ENCODE measurements around the gene FHL1.

The FHL1 gene

DNA sequence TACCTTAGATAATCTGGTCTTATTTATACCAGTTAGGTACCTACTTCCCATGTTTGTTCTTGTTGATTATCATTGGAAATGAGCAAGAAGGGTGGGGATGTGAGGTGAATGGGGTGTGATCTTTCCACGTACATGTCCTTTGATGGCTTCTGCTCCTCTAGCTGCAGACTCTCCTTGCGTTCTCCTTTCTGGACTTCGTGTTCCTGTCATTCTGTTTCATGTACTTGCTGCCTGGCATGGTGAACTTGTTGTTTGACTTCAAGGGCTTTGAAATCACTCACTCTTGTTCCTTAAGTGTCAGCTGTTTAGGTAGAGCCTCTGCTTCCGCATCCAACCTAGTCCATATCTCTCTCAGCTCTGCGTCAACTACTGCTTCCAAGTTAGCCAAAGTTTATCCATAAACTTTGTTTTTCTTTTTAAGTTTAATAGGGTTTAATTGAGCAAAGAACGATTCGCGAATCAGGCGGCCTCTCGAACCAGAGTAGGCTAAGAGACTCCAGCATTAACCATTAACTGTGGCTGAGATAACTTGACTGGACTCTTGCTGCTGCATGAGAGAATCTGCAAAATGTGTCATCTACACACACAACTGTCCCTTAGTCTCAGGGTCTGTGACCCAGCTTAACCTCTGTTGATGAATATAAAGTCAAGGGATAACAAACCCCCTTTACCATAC, 42.8 kb downstream of the FHL1 start:
- no peak for DNase-seq

DNA sequence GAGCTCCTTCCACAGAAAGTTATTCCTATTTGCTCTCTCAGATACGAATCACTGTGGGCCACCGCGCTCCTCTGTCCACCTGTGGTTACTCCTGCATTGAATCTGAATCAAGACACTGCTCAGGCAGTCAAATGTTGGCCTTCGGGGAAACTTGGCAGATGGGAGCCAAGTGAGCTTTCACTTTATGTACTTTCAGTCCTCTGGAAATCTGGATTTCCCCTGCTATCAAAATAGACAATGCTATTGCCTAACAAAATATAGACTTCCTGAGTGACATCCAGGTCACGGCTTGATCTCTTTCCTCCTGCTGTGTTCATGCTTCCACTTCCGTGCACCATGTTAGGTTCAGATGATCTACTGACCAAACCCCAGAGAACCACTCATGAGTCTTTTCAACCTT, 43.8 kb downstream of the FHL1 start:
- DNase-seq = no peak

- no peak for DNase-seq
Measured at GRCh38 chrX:136192135-136192534, 44.8 kb downstream of the FHL1 start.

GRCh38 chrX:136192839-136193414, 45.6 kb downstream of the FHL1 start:
- no peak for DNase-seq

GRCh38 chrX:136193771-136194170, 46.4 kb downstream of the FHL1 start:
- no peak for DNase-seq

DNA sequence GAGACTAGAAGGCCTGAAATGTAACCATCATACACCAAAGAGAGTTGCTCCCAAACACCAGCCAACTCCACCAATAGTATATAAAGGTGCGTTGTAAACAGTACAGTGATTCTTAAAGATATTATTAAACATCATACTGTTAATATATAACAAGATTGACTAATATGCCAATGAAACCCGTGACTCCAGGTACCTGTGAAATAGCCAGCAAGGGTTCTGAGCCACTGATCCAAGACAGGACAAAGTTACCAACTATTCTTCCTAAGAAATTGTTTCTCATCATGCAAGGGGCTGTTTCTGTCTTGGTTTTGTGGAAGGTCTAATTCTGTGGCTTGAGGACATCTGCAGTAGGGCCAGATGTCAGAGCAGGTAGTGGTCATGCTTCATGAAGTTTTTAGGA, 47.2 kb downstream of the FHL1 start:
- DNase-seq = no peak

DNA sequence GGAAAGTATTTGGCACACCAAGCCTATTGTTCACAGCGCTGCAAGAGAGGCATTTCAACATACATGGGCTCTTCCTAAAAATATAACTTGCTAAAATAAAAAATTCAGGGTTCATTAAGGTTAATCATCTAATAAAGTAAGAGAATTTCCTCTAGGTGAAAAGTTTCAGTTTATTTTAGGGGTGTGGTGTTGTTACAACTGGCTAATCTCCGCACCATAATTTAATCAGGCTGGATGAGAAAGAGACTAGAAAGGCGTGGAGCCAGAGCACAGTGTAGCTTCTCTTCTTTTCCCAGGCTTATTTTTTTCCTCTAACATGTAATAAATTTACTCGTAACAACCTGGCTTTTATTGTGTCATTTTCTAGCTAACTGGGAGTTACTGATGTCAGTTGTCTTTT, 47.9 kb downstream of the FHL1 start:
- no peak for DNase-seq

DNA sequence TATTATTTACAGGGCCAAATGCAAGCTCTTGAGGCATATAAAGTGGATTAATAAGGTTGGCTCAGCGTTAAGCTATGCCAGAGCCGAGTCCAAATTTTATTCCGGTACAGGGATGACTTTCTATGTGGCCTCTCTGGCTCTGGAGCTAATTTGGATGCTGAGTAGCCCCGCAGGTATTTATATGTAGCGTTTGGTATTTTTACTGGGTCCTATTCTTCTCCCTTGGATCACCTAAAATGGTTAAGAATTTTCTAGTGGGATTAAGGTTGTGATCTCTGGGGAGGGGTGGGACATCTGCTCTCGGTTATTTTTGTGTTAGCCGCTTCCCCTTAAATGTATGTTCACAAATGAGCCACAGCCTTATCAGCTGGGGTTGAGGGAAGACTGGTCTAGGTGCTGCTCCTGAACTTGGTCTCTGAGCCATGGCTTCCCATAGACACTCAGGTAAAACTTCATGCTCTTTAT, 49.4 kb downstream of the FHL1 start:
- no peak for DNase-seq

GRCh38 chrX:136198010-136198409, 50.7 kb downstream of the FHL1 start:
- no peak for DNase-seq

DNA sequence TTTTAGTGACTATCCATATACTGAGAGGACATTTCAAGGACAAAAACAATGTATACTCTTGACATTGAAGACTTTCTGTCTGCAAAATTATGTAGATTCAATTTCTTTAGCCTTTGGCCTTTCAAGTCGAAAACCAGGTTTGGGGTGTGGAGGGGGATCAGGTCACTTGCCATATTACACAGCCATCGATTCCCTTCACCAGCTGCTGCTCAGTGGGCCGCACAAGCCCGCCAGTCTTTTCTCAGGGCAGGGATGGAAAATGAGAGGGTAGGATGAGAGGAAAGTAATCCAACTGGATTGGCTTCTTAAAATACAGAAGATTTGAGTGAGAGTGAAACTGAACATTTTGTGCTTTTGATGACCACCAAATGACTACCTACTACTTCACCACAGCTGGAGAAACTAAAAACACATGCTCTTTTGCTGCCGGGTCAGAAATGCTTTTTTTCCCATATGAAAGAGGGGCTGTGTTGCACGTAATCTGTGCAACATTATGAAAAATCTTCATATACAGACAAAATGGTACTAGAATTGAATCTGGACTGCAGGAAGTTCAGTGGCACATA, 51.4 kb downstream of the FHL1 start:
- DNase-seq = no peak

DNA sequence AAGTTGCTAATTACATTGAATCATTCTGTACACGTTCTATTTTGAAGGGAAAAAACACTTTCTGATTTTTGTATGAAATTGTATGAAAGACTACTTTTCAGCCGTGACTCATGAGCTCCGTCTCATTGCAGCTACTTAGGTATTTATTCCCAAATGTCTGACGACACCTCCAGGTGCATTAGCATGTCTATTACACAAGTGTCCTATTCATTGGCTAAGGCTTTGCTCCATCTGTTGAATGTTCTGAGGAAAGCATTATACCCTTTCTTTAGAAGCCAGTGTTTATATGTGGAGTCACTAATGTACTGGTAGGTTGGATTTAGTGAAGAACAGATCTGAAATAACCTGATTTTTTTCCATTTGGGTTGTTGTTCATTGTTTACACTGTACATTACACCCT, 52.0 kb downstream of the FHL1 start:
- no peak for DNase-seq

DNA sequence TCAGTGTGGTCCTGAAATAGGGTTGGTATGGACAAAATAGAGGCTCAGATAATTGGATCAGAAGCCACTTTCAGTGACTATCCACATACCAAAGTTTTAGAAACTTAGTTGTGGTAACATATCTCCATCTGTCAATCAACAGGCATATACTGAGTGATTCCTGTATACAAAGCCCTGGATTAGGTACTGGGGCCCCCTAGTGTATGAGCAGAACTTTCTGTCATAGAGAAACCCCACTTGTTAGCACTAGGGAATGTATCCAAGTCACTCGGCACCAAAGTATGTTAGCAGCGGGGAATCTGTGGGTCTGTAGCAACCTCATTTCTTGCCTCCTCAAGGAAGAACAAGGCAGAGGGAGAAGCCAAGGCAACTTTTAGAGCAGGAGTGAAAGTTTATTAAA, 53.1 kb downstream of the FHL1 start:
- DNase-seq = no peak

- DNase-seq = no peak
Measured at GRCh38 chrX:136201601-136202000, 54.3 kb downstream of the FHL1 start.

- DNase-seq = no peak
Measured at GRCh38 chrX:136202889-136203288, 55.6 kb downstream of the FHL1 start.

- no peak for DNase-seq
Measured at GRCh38 chrX:136203438-136203837, 56.1 kb downstream of the FHL1 start.

GRCh38 chrX:136203951-136204350, 56.6 kb downstream of the FHL1 start:
- DNase-seq = no peak

- no peak for DNase-seq
Measured at GRCh38 chrX:136204571-136204970, 57.2 kb downstream of the FHL1 start.

GRCh38 chrX:136205882-136206380, 58.6 kb downstream of the FHL1 start:
- no peak for DNase-seq

DNA sequence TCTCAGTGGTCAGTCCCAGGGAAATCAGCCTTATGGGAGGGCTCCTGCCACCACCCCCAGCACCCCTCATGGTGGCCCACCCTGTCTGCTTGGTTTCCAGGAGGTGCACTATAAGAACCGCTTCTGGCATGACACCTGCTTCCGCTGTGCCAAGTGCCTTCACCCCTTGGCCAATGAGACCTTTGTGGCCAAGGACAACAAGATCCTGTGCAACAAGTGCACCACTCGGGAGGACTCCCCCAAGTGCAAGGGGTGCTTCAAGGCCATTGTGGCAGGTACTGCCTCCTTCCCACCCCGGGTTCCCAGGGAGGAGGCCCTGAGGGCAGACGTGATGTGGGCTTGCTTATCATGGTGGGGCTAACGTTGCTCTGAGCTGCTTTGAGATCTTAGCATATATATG, 59.6 kb downstream of the FHL1 start:
- DNase-seq = no peak

GRCh38 chrX:136207546-136207945, 60.2 kb downstream of the FHL1 start:
- DNase-seq = no peak

- DNase-seq = no peak
Measured at GRCh38 chrX:136209016-136209738, 61.8 kb downstream of the FHL1 start.

- no peak for DNase-seq
Measured at GRCh38 chrX:136209751-136210150, 62.4 kb downstream of the FHL1 start.

DNA sequence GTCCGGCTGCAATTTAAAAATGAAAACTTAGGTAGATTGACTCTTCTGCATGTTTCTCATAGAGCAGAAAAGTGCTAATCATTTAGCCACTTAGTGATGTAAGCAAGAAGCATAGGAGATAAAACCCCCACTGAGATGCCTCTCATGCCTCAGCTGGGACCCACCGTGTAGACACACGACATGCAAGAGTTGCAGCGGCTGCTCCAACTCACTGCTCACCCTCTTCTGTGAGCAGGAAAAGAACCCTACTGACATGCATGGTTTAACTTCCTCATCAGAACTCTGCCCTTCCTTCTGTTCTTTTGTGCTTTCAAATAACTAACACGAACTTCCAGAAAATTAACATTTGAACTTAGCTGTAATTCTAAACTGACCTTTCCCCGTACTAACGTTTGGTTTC, 62.9 kb downstream of the FHL1 start:
- no peak for DNase-seq

- DNase-seq = no peak
Measured at GRCh38 chrX:136210806-136211205, 63.5 kb downstream of the FHL1 start.

Data from NCI-H1092 treated with DMSO at 0.1 percent for 48 hours (cell line).